Cardiac muscle cell (in vitro differentiated cells and primary cell): ENCODE results near the gene KCNQ5. TPM values are rescaled to one million over a fixed set of nuclear protein-coding genes. Genes with fewer than 3 reads are reported as not detected.

Experiments used
- DNase-seq, 2 donors: peaks; one replicate each; pipeline versions ENCODE4 v3.0.0 to v3.0.0-alpha.2; 2010 to 2017; ENCODE audit warnings: low read depth in 1 of 2, low spot score in 1 of 2
- H3K27ac ChIP-seq: fragments of 200-600 bp; sonication (generic); 2 replicates; pipeline ENCODE4 v1.5.1; 2016
- H3K27me3 ChIP-seq: fragments of 200-600 bp; sonication (generic); 2 replicates; pipeline ENCODE4 v1.6.0; 2016; ENCODE audit warnings: control low read depth
- H3K36me3 ChIP-seq: fragments of 200-600 bp; sonication (generic); 2 replicates; pipeline ENCODE4 v1.5.1; 2016; ENCODE audit warnings: control low read depth
- H3K4me1 ChIP-seq: fragments of 200-600 bp; sonication (generic); 2 replicates; pipeline ENCODE4 v1.8.1; 2017; ENCODE audit warnings: low read depth, mild to moderate bottlenecking, mixed run types
- H3K4me3 ChIP-seq: fragments of 200-600 bp; sonication (generic); 2 replicates; pipeline ENCODE4 v1.5.1; 2016; ENCODE audit warnings: mild to moderate bottlenecking
- H3K9me3 ChIP-seq: fragments of 200-600 bp; sonication (generic); 2 replicates; pipeline ENCODE4 v1.5.1; 2017; ENCODE audit warnings: low read depth, mild to moderate bottlenecking, control low read depth
- polyA plus RNA-seq: library from polyadenylated mRNA; unstranded; fragments of >200 nt; fragmentation: Nextera tagmentation; extraction: Ambion mirVana; gene quantifications from 2 replicates; pipeline ENCODE4 v1.2.1, GENCODE V29; 2016
- total RNA-seq: library from RNA; depleted of rRNA; stranded (reverse); fragments of >200 nt; gene quantifications from 2 replicates; pipeline ENCODE4 v1.2.3, GENCODE V29; 2016
- TF ChIP-seq, protein P1 (sequence below): IDR thresholded peaks from 2 replicates; pipeline ENCODE4 v1.5.1; 2012; ENCODE audit warnings: low read depth, mild to moderate bottlenecking, low read length

Gene KCNQ5
- total and polyA plus RNA-seq, 2 experiments from 2014 or later = 31.4 to 45.4 TPM

DNA sequence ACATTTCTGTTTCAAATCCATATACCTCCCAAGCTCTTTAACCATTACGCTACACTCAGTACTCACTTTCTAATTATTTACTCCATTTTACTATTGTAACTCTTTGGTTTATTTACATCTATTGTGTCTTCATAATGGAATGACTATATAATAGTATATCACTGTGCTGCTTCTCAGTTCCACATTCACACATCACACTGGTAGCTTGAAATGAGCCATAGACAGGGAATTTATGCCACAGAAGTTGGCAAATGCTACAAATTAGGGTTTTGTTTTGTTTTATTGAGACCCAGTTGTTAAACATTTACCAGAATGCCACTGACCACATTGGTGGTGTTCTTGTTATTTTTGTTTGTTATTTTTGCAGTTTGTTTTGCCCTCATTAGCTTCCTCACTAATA is 213.9 kb downstream of the KCNQ5 start:
- no peak for DNase-seq

DNA sequence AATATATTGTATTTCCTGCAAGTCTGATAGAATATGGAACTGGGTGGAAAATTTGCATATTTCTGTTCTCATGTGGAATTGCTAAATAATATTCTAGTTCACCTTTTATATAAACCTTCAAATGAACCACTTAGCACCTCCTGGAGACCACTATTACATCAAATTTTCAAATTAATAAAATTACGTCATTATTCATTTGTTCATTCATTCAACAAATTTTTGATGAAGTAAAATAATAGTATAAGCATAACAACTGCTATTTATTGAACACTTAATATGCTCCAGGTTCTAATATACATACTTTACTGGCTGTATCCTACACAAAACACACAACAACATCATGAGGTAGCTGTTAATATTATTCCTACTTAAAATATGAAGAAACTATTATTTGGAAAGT is 215.1 kb downstream of the KCNQ5 start:
- H3K4me1 ChIP-seq = peaks cover 8% of the 10 kb centered on the region
- no peaks in the 10 kb centered on the region for H3K27me3 ChIP-seq
- no peak overlapping the region for H3K4me3 ChIP-seq
- no peak for DNase-seq
- H3K9me3 ChIP-seq = no peaks in the 10 kb centered on the region
- TF ChIP-seq, protein P1, sequence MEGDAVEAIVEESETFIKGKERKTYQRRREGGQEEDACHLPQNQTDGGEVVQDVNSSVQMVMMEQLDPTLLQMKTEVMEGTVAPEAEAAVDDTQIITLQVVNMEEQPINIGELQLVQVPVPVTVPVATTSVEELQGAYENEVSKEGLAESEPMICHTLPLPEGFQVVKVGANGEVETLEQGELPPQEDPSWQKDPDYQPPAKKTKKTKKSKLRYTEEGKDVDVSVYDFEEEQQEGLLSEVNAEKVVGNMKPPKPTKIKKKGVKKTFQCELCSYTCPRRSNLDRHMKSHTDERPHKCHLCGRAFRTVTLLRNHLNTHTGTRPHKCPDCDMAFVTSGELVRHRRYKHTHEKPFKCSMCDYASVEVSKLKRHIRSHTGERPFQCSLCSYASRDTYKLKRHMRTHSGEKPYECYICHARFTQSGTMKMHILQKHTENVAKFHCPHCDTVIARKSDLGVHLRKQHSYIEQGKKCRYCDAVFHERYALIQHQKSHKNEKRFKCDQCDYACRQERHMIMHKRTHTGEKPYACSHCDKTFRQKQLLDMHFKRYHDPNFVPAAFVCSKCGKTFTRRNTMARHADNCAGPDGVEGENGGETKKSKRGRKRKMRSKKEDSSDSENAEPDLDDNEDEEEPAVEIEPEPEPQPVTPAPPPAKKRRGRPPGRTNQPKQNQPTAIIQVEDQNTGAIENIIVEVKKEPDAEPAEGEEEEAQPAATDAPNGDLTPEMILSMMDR = no peak
- H3K36me3 ChIP-seq = no peaks in the 10 kb centered on the region
- no peak overlapping the region for H3K27ac ChIP-seq

More for the DNA sequence above, 213.9 kb downstream of the KCNQ5 start:
- no peaks in the 10 kb centered on the region for H3K9me3 ChIP-seq
- H3K4me1 ChIP-seq = peaks cover 8% of the 10 kb centered on the region
- TF ChIP-seq, protein P1 = no peak
- H3K27me3 ChIP-seq = no peaks in the 10 kb centered on the region
- H3K4me3 ChIP-seq = no peak overlapping the region
- no peak overlapping the region for H3K27ac ChIP-seq
- H3K36me3 ChIP-seq = no peaks in the 10 kb centered on the region

GRCh38 chr6:72841195-72841594 is 219.3 kb downstream of the KCNQ5 start:
- H3K4me1 ChIP-seq = peaks cover 5% of the 10 kb centered on the region
- no peaks in the 10 kb centered on the region for H3K36me3 ChIP-seq
- DNase-seq = no peak
- no peak overlapping the region for H3K27ac ChIP-seq
- H3K27me3 ChIP-seq = no peaks in the 10 kb centered on the region
- TF ChIP-seq, protein P1 = no peak
- H3K4me3 ChIP-seq = no peak overlapping the region
- no peaks in the 10 kb centered on the region for H3K9me3 ChIP-seq

DNA sequence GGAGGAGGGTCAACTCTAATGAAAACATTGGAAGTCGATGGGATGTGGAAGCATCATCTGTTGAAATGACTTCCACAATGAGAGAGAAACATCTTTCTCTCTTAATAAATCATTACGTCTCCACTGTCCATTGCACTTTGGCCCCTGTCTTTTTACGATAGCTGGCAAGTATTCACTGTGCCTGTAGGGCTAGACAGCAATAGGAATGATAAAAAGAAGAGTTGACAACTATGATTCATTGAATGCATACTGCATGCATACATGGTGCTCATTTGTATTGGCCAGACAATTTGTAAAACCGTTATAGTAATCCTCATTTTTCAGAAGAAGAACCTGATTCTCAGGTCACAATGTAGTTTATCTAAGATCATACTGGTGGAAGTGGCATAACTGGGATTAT is 220.3 kb downstream of the KCNQ5 start:
- Histone ChIP-seq H3K27me3 (no peaks in the 10 kb centered on the region), H3K27ac (no peak overlapping the region), H3K9me3 (no peaks in the 10 kb centered on the region), H3K4me3 (no peak overlapping the region), H3K4me1 (peaks cover 5% of the 10 kb centered on the region), H3K36me3 (no peaks in the 10 kb centered on the region)
- TF ChIP-seq, protein P1 = no peak
- DNase-seq = no peak

GRCh38 chr6:72844614-72845013 is 222.8 kb downstream of the KCNQ5 start:
- Histone ChIP-seq H3K4me3 (no peak overlapping the region), H3K27ac (no peak overlapping the region), H3K4me1 (peaks cover 5% of the 10 kb centered on the region), H3K36me3 (no peaks in the 10 kb centered on the region), H3K27me3 (no peaks in the 10 kb centered on the region), H3K9me3 (no peaks in the 10 kb centered on the region)
- TF ChIP-seq, protein P1 = no peak
- DNase-seq = no peak

GRCh38 chr6:72849346-72849745 is 227.5 kb downstream of the KCNQ5 start:
- TF ChIP-seq, protein P1 = no peak
- H3K4me1 ChIP-seq = peaks cover 5% of the 10 kb centered on the region
- H3K27ac ChIP-seq = no peak overlapping the region
- no peaks in the 10 kb centered on the region for H3K9me3 ChIP-seq
- no peak overlapping the region for H3K4me3 ChIP-seq
- no peaks in the 10 kb centered on the region for H3K27me3 ChIP-seq
- no peak for DNase-seq
- H3K36me3 ChIP-seq = no peaks in the 10 kb centered on the region
